ENCODE data around the gene GJE1.

Gene GJE1

DNA sequence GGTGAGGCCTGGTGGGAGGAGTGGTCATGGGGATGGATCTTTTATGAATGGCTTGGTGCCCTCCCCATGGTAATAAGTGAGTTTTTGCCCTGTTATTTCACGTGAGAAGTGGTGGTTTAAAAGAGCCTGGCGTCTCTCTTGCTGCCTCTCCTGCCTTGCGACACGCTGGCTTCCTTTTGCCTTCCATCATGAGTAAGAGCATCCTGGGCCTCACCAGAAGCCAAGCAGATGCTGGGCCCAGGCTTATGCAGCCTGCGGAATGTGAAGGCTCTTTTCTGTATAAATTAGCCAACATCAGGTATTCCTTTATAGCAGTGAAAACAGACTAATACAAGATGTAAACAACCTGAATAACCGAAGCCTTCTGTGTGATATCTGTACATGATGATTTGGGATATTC, 42.0 kb downstream of the GJE1 start:
- Histone ChIP-seq H4K20me1 (ENCODE audit: insufficient read depth, low read length, poor library complexity, severe bottlenecking) (no peaks in the 10 kb centered on the region), H3K79me2 (ENCODE audit: insufficient read depth, low read length) (no peaks in the 10 kb centered on the region), H3F3A (ENCODE audit: low read depth) (no peaks in the 10 kb centered on the region), H3K36me3 (ENCODE audit: insufficient read depth, low read length) (peaks cover 91% of the 10 kb centered on the region), H3K4me2 (ENCODE audit: low read depth, low read length, poor library complexity, severe bottlenecking) (no peak overlapping the region), H3K9me3 (ENCODE audit: insufficient read depth, low read depth, low read length) (peaks cover 8% of the 10 kb centered on the region; the same call in 1 of the 2 replicates), H3K27me3 (ENCODE audit: insufficient read depth, low read length, poor library complexity, severe bottlenecking) (no peaks in the 10 kb centered on the region), H2AFZ (ENCODE audit: low read length) (no peak overlapping the region), H3K4me1 (ENCODE audit: insufficient read depth, low read length, poor library complexity, severe bottlenecking) (no peaks in the 10 kb centered on the region), H3K9ac (ENCODE audit: low read depth, low read length, poor library complexity, severe bottlenecking) (no peak overlapping the region), H3K9me2 (replicated peaks; ENCODE audit: low read depth, low read length) (no peaks in the 10 kb centered on the region), H3K4me3 (ENCODE audit: low read length, poor library complexity, severe bottlenecking) (no peak overlapping the region)
- TF ChIP-seq EZH2phosphoT487 (IDR thresholded peaks at IDR 0.05; ENCODE audit: borderline replicate concordance) = no peak
- TF ChIP-seq, protein P1, sequence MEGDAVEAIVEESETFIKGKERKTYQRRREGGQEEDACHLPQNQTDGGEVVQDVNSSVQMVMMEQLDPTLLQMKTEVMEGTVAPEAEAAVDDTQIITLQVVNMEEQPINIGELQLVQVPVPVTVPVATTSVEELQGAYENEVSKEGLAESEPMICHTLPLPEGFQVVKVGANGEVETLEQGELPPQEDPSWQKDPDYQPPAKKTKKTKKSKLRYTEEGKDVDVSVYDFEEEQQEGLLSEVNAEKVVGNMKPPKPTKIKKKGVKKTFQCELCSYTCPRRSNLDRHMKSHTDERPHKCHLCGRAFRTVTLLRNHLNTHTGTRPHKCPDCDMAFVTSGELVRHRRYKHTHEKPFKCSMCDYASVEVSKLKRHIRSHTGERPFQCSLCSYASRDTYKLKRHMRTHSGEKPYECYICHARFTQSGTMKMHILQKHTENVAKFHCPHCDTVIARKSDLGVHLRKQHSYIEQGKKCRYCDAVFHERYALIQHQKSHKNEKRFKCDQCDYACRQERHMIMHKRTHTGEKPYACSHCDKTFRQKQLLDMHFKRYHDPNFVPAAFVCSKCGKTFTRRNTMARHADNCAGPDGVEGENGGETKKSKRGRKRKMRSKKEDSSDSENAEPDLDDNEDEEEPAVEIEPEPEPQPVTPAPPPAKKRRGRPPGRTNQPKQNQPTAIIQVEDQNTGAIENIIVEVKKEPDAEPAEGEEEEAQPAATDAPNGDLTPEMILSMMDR (conservative IDR thresholded peaks at IDR 0.05; ENCODE audit: low read length) = no peak

DNA sequence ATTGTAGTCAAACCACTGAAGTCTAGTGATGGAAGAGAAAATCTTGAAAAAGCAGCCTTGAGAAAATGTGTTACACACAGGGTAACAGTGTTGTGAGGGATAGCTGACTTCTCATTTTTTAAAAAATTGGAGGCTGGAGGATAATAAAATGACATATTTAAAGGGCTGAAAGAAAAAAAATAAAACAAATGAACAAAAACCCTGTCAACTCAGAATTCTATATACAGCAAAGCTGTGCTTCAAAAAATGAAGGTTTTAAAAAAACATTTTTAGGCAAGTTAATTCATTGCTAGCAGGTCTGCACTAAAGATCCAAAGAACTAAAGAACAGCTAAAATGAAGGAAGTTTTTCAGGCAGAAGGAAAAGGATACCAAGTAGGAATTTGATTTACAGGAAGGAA, 45.4 kb downstream of the GJE1 start:
- Histone ChIP-seq H3K79me2 (ENCODE audit: insufficient read depth, low read length) (no peaks in the 10 kb centered on the region), H3K4me2 (ENCODE audit: low read depth, low read length, poor library complexity, severe bottlenecking) (no peak overlapping the region), H4K20me1 (ENCODE audit: insufficient read depth, low read length, poor library complexity, severe bottlenecking) (no peaks in the 10 kb centered on the region), H2AFZ (ENCODE audit: low read length) (no peak overlapping the region), H3K9me3 (ENCODE audit: insufficient read depth, low read depth, low read length) (peaks cover 8% of the 10 kb centered on the region; the same call in 1 of the 2 replicates), H3F3A (ENCODE audit: low read depth) (no peaks in the 10 kb centered on the region), H3K27me3 (ENCODE audit: insufficient read depth, low read length, poor library complexity, severe bottlenecking) (no peaks in the 10 kb centered on the region), H3K4me1 (ENCODE audit: insufficient read depth, low read length, poor library complexity, severe bottlenecking) (peaks cover 1% of the 10 kb centered on the region), H3K36me3 (ENCODE audit: insufficient read depth, low read length) (peaks cover 62% of the 10 kb centered on the region), H3K9ac (ENCODE audit: low read depth, low read length, poor library complexity, severe bottlenecking) (no peak overlapping the region), H3K4me3 (ENCODE audit: low read length, poor library complexity, severe bottlenecking) (no peak overlapping the region), H3K9me2 (replicated peaks; ENCODE audit: low read depth, low read length) (no peaks in the 10 kb centered on the region)
- no peak for TF ChIP-seq EZH2phosphoT487 (IDR thresholded peaks at IDR 0.05; ENCODE audit: borderline replicate concordance)
- TF ChIP-seq, protein P1 (conservative IDR thresholded peaks at IDR 0.05; ENCODE audit: low read length) = no peak

DNA sequence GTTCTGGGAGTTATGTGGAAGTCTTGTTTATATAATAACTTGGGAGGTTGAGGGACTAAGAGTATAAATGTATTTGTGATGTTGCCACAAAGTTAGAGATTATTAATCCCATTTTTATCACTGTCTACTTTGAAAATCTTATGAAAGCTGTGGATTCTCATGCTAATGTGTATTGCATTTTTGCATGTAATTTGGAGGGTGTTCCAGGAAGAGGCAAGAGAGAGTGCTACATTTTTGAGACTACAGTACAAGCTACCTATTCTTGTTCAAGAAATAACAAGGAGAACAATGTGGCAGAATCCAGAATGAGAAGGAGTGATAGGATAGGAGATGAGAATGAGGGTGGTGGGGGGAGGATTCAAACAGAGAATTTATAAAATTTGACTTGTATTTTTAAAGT, 49.3 kb downstream of the GJE1 start:
- no peaks in the 10 kb centered on the region for H3K9me2 ChIP-seq (replicated peaks; ENCODE audit: low read depth, low read length)
- H3F3A ChIP-seq (ENCODE audit: low read depth) = peaks cover 3% of the 10 kb centered on the region; the same call in 1 of the 2 replicates
- no peaks in the 10 kb centered on the region for H3K27me3 ChIP-seq (ENCODE audit: insufficient read depth, low read length, poor library complexity, severe bottlenecking)
- H4K20me1 ChIP-seq (ENCODE audit: insufficient read depth, low read length, poor library complexity, severe bottlenecking) = no peaks in the 10 kb centered on the region
- H3K79me2 ChIP-seq (ENCODE audit: insufficient read depth, low read length) = no peaks in the 10 kb centered on the region
- TF ChIP-seq, protein P1 (conservative IDR thresholded peaks at IDR 0.05; ENCODE audit: low read length) = no peak
- no peak for TF ChIP-seq EZH2phosphoT487 (IDR thresholded peaks at IDR 0.05; ENCODE audit: borderline replicate concordance)
- no peak overlapping the region for H3K4me3 ChIP-seq (ENCODE audit: low read length, poor library complexity, severe bottlenecking)
- H3K36me3 ChIP-seq (ENCODE audit: insufficient read depth, low read length) = peaks cover 27% of the 10 kb centered on the region
- no peak overlapping the region for H3K9ac ChIP-seq (ENCODE audit: low read depth, low read length, poor library complexity, severe bottlenecking)
- H3K4me2 ChIP-seq (ENCODE audit: low read depth, low read length, poor library complexity, severe bottlenecking) = no peak overlapping the region
- no peak overlapping the region for H2AFZ ChIP-seq (ENCODE audit: low read length)
- H3K9me3 ChIP-seq (ENCODE audit: insufficient read depth, low read depth, low read length) = peaks cover 8% of the 10 kb centered on the region; the same call in 1 of the 2 replicates
- peaks cover 35% of the 10 kb centered on the region for H3K4me1 ChIP-seq (ENCODE audit: insufficient read depth, low read length, poor library complexity, severe bottlenecking)
